ENCODE data around the gene BUD31.
"Not testable (repeated sequence)": the region's sequence is repeated elsewhere in the genome, so short reads cannot be mapped to it uniquely, and the experiment has no call there.

BUD31 gene

GRCh38 chr7:99408379-99409191 lies at the start of gene BUD31, which contains the start of gene PDAP1:
Gene BUD31, plus strand, starts transcription at chr7:99408969. Its CDS starts 2,124 bp downstream, at chr7:99411093.
Gene PDAP1, minus strand, starts transcription at chr7:99408597. Its CDS starts 49 bp downstream, at chr7:99408548.
- peak; percentile 99 for DNase-seq

- no peak for DNase-seq
Observed at GRCh38 chr7:99359465-99360154, 49.2 kb upstream of the BUD31 start.

- no peak for DNase-seq
Observed at GRCh38 chr7:99362801-99363200, 46.0 kb upstream of the BUD31 start.

GRCh38 chr7:99363286-99363685 lies 45.5 kb upstream of the BUD31 start:
- no peak for DNase-seq

GRCh38 chr7:99365318-99366141 lies 43.2 kb upstream of the BUD31 start:
- no peak for DNase-seq

- no peak for DNase-seq
Observed at GRCh38 chr7:99366646-99367045, 42.1 kb upstream of the BUD31 start.

- DNase-seq: no peak
Observed at GRCh38 chr7:99368750-99369389, 39.9 kb upstream of the BUD31 start.

- no peak for DNase-seq
Observed at GRCh38 chr7:99369767-99370391, 38.9 kb upstream of the BUD31 start.

- no peak for DNase-seq
Observed at GRCh38 chr7:99371376-99371920, 37.3 kb upstream of the BUD31 start.

- no peak for DNase-seq
Observed at GRCh38 chr7:99372275-99373090, 36.3 kb upstream of the BUD31 start.

GRCh38 chr7:99373091-99374066 lies 35.4 kb upstream of the BUD31 start:
- DNase-seq: no peak

- peak; percentile 43 for DNase-seq
Observed at GRCh38 chr7:99374111-99375064, 34.4 kb upstream of the BUD31 start, which contains the start of gene ARPC1B. Gene ARPC1B, plus strand, starts transcription at chr7:99374730. Its CDS starts 10,985 bp downstream, at chr7:99385715.

- DNase-seq: peak; percentile 40
Observed at GRCh38 chr7:99375070-99375807, 33.5 kb upstream of the BUD31 start.

GRCh38 chr7:99379043-99379577 lies 29.7 kb upstream of the BUD31 start:
- DNase-seq: no peak

- DNase-seq: not testable (repeated sequence)
Observed at GRCh38 chr7:99379693-99380031, 29.1 kb upstream of the BUD31 start.

- DNase-seq: no peak
Observed at GRCh38 chr7:99380032-99380822, 28.5 kb upstream of the BUD31 start.
